Activated naive CD4-positive, alpha-beta T cell treated with anti-CD3 and anti-CD28 coated beads, Interleukin-2, amount 10 ng/mL, durations not matched to agents 7 days and 5 days (primary cell): ENCODE data around the gene TRIB2.

Experiments
- CTCF ChIA-PET: fragments of 350-600 bp; sonication (Branson Sonifier 250); formaldehyde crosslinking; loops from one replicate; lab custom pipeline; 2021; ENCODE audit warnings: antibody characterized with exemption; lab: Charles Lee
- DNase-seq: peaks from one replicate; pipeline ENCODE4 v3.0.0-alpha.2; 2020
- H3K27ac Mint-ChIP-seq: one replicate; pipeline ENCODE4 v1.8.0; 2021; ENCODE audit warnings: mild to moderate bottlenecking, moderate library complexity, mixed read lengths
- H3K27me3 Mint-ChIP-seq: one replicate; pipeline ENCODE4 v1.8.0; 2021; ENCODE audit warnings: mild to moderate bottlenecking, mixed read lengths
- H3K36me3 Mint-ChIP-seq: one replicate; pipeline ENCODE4 v1.8.0; 2021; ENCODE audit warnings: mixed read lengths
- H3K4me1 Mint-ChIP-seq: one replicate; pipeline ENCODE4 v1.8.0; 2021; ENCODE audit warnings: mixed read lengths
- H3K4me3 Mint-ChIP-seq: one replicate; pipeline ENCODE4 v1.8.0; 2021; ENCODE audit warnings: mild to moderate bottlenecking, moderate library complexity, mixed read lengths
- H3K9me3 Mint-ChIP-seq: one replicate; pipeline ENCODE4 v1.8.0; 2021; ENCODE audit warnings: mixed read lengths

The TRIB2 gene

DNA sequence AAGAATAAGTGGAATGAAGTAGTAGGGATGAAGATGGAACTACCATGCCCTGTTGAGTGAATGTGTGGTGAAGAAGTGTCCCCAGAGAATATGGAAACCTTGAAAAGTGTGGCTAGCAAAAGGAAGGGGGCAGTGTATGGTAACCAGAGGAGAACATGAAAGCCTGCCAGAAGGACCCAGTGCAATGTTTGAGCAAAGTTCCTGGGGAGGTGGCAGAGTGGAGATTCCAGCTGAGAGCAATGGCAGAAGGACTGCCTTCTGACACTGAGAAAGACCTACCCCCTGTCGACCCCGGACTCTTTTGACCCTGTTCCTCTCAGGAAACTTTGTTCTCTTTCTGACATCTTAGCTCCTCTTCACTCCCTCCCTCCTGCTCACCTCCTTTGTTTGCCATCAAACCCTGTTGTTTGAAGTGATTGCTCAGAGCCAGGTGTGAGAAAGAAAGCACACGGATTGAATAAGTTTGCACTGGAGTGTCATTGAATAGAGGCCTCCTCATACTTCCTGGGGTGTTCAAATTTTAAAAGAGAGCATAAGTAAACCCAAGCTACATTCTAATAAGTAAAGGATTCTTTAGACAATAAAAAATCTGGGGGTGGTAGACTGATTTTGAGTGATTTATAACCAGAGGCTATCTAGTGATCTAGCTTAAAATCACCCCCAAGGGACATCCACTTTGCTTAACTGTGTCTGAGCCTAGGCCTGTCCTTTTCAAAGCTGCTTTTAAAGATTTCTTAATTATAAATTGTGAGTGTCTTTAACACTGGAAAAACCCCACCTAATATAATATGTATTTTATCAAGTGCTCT lies 57.1 kb downstream of the TRIB2 start:
- H3K27me3 Mint-ChIP-seq = peaks cover 42% of the 10 kb centered on the region
- no peaks in the 10 kb centered on the region for H3K4me1 Mint-ChIP-seq
- H3K27ac Mint-ChIP-seq = no peak overlapping the region
- CTCF ChIA-PET = interaction anchor here (1.1 kb wide), 1 partner anchor 234 kb away, joined by 3 read pairs; no protein-coding TSS in a partner anchor
- no peaks in the 10 kb centered on the region for H3K36me3 Mint-ChIP-seq
- no peaks in the 10 kb centered on the region for H3K9me3 Mint-ChIP-seq
- DNase-seq = no peak
- no peak overlapping the region for H3K4me3 Mint-ChIP-seq

DNA sequence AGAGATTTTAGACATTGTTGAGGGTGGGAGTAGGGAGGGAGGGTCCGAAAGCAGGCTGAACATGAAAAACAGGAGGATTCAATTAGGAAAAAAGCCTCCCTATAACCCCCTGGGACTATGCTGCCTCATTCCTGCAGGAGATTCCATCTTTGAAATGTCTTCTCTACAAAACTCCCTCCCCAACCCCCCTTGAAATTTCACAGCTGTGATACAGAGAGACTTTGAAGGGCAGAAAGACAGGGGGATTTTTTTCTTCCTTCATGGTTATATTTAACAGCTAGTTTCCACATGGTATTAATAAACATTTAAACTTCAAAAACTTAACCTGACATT lies 57.6 kb downstream of the TRIB2 start:
- DNase-seq = no peak
- no peak overlapping the region for H3K4me3 Mint-ChIP-seq
- peaks cover 37% of the 10 kb centered on the region for H3K27me3 Mint-ChIP-seq
- no peaks in the 10 kb centered on the region for H3K36me3 Mint-ChIP-seq
- no peaks in the 10 kb centered on the region for H3K9me3 Mint-ChIP-seq
- H3K27ac Mint-ChIP-seq = no peak overlapping the region
- no peaks in the 10 kb centered on the region for H3K4me1 Mint-ChIP-seq
- CTCF ChIA-PET = interaction anchor here (1.1 kb wide), 1 partner anchor 233 kb away, joined by 3 read pairs; no protein-coding TSS in a partner anchor

GRCh38 chr2:12776521-12776961 lies 59.8 kb downstream of the TRIB2 start:
- H3K36me3 Mint-ChIP-seq = no peaks in the 10 kb centered on the region
- no peak overlapping the region for H3K27ac Mint-ChIP-seq
- H3K4me1 Mint-ChIP-seq = peaks cover 5% of the 10 kb centered on the region
- peaks cover 25% of the 10 kb centered on the region for H3K27me3 Mint-ChIP-seq
- H3K9me3 Mint-ChIP-seq = no peaks in the 10 kb centered on the region
- no peak overlapping the region for H3K4me3 Mint-ChIP-seq
- CTCF ChIA-PET = interaction anchor here (0.7 kb wide), 1 partner anchor 254 kb away, joined by 3 read pairs; no protein-coding TSS in a partner anchor
- DNase-seq = no peak

- Mint-ChIP-seq H3K9me3 (no peaks in the 10 kb centered on the region), H3K27me3 (peaks cover 16% of the 10 kb centered on the region), H3K4me1 (peaks cover 5% of the 10 kb centered on the region), H3K36me3 (no peaks in the 10 kb centered on the region), H3K4me3 (no peak overlapping the region), H3K27ac (no peak overlapping the region)
- CTCF ChIA-PET = no interaction called here
- no peak for DNase-seq
Observed at GRCh38 chr2:12778369-12778768, 61.6 kb downstream of the TRIB2 start.

- CTCF ChIA-PET = no interaction called here
Observed at GRCh38 chr2:12778811-12779579, 62.3 kb downstream of the TRIB2 start.

DNA sequence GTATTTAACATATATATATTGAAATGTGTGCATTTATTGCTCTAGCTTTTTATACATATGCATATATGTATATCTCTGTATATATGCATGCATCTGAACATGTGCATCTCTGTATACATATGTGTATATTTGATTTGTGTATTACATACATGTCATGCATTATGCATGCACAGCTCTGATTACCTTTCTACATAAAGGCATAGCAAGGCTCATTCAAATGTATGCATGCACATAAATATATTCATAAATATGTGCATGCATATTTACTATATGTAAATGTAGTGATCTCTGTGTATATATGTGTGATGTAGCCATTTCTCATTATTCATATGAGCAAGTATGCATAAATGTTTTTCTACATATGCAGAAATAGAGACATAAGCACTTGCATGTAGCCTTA lies 64.6 kb downstream of the TRIB2 start:
- Mint-ChIP-seq H3K9me3 (no peaks in the 10 kb centered on the region), H3K4me1 (peaks cover 5% of the 10 kb centered on the region), H3K4me3 (no peak overlapping the region), H3K27me3 (peaks cover 13% of the 10 kb centered on the region), H3K36me3 (no peaks in the 10 kb centered on the region), H3K27ac (no peak overlapping the region)
- CTCF ChIA-PET = no interaction called here
- no peak for DNase-seq

More at GRCh38 chr2:12778811-12779579, 62.3 kb downstream of the TRIB2 start:
- Mint-ChIP-seq H3K9me3 (no peaks in the 10 kb centered on the region), H3K36me3 (no peaks in the 10 kb centered on the region), H3K4me3 (no peak overlapping the region), H3K27me3 (peaks cover 11% of the 10 kb centered on the region), H3K27ac (no peak overlapping the region), H3K4me1 (peaks cover 5% of the 10 kb centered on the region)
- no peak for DNase-seq

DNA sequence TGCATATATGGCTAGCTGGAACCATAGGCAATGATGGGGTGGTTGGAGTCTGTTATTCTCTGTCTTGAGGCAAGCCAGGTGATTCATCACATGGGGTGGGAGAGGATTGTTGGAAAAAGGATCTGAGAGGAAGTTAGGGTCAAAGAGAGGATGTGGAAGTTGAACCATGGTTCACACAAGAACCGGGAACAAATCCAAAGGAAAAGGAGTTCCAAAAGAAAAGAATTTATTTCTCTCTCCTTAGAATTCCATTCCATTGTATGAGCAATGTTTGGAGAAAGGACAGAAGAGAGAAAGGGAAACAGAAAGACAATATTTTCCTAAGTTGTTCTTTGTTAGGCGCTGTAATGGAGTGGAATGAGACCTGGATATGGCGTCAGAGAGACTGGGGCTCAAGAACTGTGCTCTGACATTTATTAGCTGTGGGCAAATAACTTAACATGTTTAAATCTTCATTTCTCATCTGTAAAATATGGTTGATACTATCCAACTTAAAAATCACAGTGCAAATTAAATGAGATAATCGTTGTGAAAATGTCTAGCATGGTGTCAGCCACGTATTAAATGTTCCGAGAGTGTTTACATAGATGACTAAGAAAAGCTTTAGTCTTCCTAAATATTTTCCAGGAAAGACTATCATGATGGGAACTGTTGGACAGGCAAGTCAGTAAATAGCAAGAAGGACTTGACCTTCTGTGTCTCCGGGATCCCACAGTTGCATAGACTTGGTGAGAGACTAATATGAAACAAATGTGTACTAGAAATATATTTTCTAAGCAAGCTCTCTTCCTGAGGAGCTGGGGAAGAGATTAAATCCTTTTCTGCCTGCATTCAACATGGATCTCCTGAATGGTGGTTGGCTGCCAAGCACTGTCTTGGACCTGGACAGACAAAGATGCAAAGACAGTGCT lies 71.4 kb downstream of the TRIB2 start:
- Mint-ChIP-seq H3K36me3 (no peaks in the 10 kb centered on the region), H3K4me3 (no peak overlapping the region), H3K27me3 (peaks cover 12% of the 10 kb centered on the region), H3K9me3 (peaks cover 2% of the 10 kb centered on the region), H3K27ac (no peak overlapping the region), H3K4me1 (no peaks in the 10 kb centered on the region)
- DNase-seq = no peak
- CTCF ChIA-PET = no interaction called here

DNA sequence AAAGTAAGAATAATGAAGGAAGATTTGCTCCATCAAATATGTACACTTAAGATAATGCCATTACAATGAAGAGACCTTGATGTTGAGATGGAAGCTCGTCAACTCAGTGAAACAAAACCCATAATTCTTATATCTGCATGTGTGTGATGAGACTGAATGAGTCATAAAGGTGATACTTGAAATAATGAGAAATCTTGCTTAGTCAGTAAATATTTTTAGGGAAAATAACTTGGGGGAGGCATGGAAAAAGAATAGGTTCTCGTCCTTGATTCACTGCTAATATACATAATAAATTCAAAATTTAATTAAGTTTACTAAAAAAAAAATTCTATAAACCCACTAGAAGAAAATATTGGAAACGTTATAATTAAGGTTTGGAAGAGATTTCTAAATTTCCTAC lies 75.2 kb downstream of the TRIB2 start:
- Mint-ChIP-seq H3K9me3 (peaks cover 2% of the 10 kb centered on the region), H3K27ac (no peak overlapping the region), H3K4me3 (no peak overlapping the region), H3K27me3 (peaks cover 4% of the 10 kb centered on the region), H3K36me3 (no peaks in the 10 kb centered on the region), H3K4me1 (no peaks in the 10 kb centered on the region)
- CTCF ChIA-PET = interaction anchor here (0.8 kb wide), 1 partner anchor 14 kb away, joined by 3 read pairs; no protein-coding TSS in a partner anchor
- no peak for DNase-seq
